OCI-LY3 (cell line): ENCODE measurements around the gene GNAS-AS1.

Source experiments
- H2AFZ ChIP-seq: fragments of 200-600, 300-600 bp; shearing (Covaris generic); 2 replicates; pipeline ENCODE4 v1.6.0; 2014; ENCODE audit warnings: antibody characterized with exemption, low read depth, low read length
- H3K27ac ChIP-seq: fragments of 200-600, 300-600 bp; sonication (generic); 2 replicates; pipeline ENCODE4 v1.5.1; 2014; ENCODE audit warnings: mild to moderate bottlenecking, low read length, moderate library complexity, mixed read lengths
- H3K27me3 ChIP-seq: fragments of 200-600, 300-600 bp; sonication (generic); 2 replicates; pipeline ENCODE4 v1.6.1; 2014; ENCODE audit warnings: low read depth, low read length, mixed read lengths
- H3K36me3 ChIP-seq: fragments of 200-600, 300-600 bp; sonication (generic); replicated peaks from 2 replicates; pipeline ENCODE3; 2014; ENCODE audit warnings: low read depth, low read length, mixed read lengths
- H3K4me1 ChIP-seq: fragments of 300-600, 200-600 bp; sonication (generic); 2 replicates; pipeline ENCODE4 v1.6.1; 2014; ENCODE audit warnings: low read length, mixed read lengths
- H3K4me2 ChIP-seq: fragments of 200-600, 300-600 bp; sonication (generic); 2 replicates; pipeline ENCODE4 v1.6.1; 2014; ENCODE audit warnings: low read length, mixed read lengths
- H3K4me3 ChIP-seq: fragments of 300-600, 200-600 bp; sonication (generic); 2 replicates; pipeline ENCODE4 v1.5.1; 2014; ENCODE audit warnings: antibody characterized with exemption, mild to moderate bottlenecking, low read length, moderate library complexity
- H3K79me2 ChIP-seq: fragments of 300-600, 200-600 bp; shearing (Covaris generic); 2 replicates; pipeline ENCODE4 v1.6.1; 2014; ENCODE audit warnings: mild to moderate bottlenecking, low read length, mixed read lengths
- H3K9ac ChIP-seq: fragments of 300-600, 200-600 bp; shearing (Covaris generic); 2 replicates; pipeline ENCODE4 v1.6.0; 2014; ENCODE audit warnings: mild to moderate bottlenecking, low read length, moderate library complexity
- H3K9me3 ChIP-seq: fragments of 200-600, 300-600 bp; shearing (Covaris generic); 2 replicates; pipeline ENCODE4 v1.6.1; 2014; ENCODE audit warnings: low read length, mixed read lengths; ENCODE audit not compliant: insufficient read depth
- H4K20me1 ChIP-seq: fragments of 200-600, 300-600 bp; sonication (generic); 2 replicates; pipeline ENCODE4 v1.6.1; 2016; ENCODE audit warnings: low read length, mixed read lengths; ENCODE audit not compliant: insufficient read depth
- EZH2phosphoT487 ChIP-seq: fragments of 200-600 bp; shearing (Covaris generic); IDR thresholded peaks from 2 replicates; pipeline ENCODE4 v1.6.1; 2018; ENCODE audit warnings: antibody characterized with exemption, mixed run types, low read depth
- TF ChIP-seq, protein P1 (sequence below): fragments of 200-600, 300-600 bp; sonication (generic); IDR thresholded peaks from 2 replicates; pipeline ENCODE4 v1.5.1; 2014; ENCODE audit warnings: antibody characterized with exemption, low read length, low read depth

GNAS-AS1 gene

DNA sequence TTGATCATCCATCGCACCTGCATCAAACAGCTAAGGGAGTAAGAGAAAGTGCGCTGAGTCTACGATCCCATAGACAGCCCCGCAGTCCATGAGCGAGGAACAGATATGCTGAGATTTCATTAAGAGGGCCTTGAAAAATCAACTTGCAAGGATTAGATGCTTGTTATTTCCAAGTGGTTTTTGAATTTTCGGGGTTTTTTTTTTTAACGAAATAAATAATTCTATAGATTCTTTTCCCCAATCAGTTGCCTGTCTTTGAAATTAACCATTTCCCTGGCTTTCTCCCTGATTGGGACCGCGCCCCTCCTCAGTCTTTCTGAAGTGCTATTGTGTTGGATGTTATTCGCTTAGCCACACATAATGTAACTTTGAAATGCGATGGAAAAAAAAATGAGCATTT, 48.6 kb downstream of the GNAS-AS1 start:
- no peak overlapping the region for H3K4me3 ChIP-seq
- no peaks in the 10 kb centered on the region for H3K4me1 ChIP-seq
- H3K27ac ChIP-seq, result no peak overlapping the region
- no peak overlapping the region for H3K4me2 ChIP-seq
- H3K9ac ChIP-seq, result no peak overlapping the region
- peaks cover 71% of the 10 kb centered on the region for H3K27me3 ChIP-seq
- H3K79me2 ChIP-seq, result no peaks in the 10 kb centered on the region
- H3K36me3 ChIP-seq, result no peaks in the 10 kb centered on the region
- no peak overlapping the region for H2AFZ ChIP-seq
- H4K20me1 ChIP-seq, result no peaks in the 10 kb centered on the region
- no peaks in the 10 kb centered on the region for H3K9me3 ChIP-seq
- no peak for TF ChIP-seq EZH2phosphoT487
- TF ChIP-seq, protein P1, sequence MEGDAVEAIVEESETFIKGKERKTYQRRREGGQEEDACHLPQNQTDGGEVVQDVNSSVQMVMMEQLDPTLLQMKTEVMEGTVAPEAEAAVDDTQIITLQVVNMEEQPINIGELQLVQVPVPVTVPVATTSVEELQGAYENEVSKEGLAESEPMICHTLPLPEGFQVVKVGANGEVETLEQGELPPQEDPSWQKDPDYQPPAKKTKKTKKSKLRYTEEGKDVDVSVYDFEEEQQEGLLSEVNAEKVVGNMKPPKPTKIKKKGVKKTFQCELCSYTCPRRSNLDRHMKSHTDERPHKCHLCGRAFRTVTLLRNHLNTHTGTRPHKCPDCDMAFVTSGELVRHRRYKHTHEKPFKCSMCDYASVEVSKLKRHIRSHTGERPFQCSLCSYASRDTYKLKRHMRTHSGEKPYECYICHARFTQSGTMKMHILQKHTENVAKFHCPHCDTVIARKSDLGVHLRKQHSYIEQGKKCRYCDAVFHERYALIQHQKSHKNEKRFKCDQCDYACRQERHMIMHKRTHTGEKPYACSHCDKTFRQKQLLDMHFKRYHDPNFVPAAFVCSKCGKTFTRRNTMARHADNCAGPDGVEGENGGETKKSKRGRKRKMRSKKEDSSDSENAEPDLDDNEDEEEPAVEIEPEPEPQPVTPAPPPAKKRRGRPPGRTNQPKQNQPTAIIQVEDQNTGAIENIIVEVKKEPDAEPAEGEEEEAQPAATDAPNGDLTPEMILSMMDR, result no peak

DNA sequence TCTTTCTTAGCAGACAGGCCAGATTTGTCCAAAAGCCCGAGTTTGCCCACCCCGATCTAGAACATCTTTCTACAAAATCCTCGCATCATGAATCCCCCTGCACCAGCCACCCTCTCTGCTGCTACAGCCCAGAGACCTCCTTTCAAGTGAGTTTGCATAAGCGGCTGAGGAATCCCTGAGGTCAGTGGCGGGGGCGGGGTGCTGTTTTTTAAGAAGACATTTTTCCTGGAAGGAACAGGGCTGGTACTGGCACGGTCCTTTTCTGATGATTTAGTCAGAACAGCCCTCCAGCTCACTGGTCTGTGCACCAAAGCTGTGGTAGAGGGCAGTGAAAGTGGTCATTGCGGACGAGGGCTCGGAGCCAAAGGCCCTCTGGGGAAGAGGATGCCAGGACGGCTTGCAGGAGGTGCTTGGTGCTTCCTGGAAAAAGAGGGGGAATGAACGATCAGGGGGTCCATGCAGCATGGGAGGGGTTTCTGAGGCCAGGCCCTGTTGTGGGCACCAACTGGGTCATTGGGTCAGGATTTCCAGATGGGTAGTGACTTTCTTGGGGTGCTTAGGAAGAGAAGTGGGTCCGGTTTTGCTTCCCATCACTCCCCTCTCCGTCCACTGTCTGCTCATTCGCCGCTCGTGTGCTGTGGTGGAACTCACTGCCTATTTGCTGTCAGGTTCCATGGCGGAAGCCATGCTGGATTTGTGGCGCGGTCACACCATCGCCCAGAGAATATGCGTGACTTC, 50.4 kb downstream of the GNAS-AS1 start:
- no peaks in the 10 kb centered on the region for H3K9me3 ChIP-seq
- no peak for TF ChIP-seq EZH2phosphoT487

DNA sequence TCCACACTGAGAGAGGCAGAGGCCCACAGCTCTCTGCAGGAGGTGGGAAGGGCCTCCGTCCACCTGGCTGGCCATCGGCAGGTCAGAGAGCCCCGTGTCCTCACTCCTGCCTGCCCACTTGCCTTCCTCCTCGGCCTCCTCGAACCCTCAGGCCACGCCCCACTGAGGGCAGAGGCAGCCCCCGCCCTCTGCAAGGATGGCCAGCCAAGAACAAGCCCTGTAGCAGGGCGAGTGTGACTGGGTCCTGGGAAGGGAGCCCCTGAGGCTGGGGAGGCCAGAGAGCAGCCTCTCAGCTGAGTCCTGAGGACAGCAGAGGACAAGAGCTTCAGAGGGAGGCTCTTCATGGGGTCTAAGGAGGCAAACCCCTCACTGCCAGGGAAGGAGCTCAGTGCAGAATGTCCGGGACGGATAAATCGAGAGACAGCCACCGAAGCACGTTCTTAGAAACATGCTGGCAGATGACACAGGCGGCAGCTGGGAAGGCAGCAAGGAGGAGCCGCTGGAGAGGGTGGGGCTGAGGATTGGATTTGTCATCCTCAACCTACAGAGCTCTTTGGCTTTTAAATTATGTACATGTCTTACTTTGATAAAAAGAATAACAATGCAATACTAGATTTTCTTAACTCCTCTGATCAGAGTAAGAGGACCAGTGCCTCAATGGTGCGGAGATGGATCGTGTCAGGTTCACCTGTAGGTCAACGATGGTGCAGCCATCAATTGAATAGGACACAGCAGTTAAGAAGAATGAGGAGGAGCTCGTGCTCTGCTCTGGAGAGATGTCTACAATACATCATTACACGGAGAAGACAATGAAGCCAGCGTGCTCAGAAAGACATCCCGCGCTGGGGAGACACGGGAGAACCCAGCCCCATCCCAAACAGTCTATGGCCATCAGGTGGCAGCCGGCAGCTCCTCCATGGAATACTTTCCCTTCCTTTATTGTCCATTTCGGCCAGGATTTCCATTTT, 53.0 kb downstream of the GNAS-AS1 start:
- H3K4me1 ChIP-seq, result no peaks in the 10 kb centered on the region

More for the DNA sequence above, 50.4 kb downstream of the GNAS-AS1 start:
- no peak overlapping the region for H3K4me3 ChIP-seq
- H3K4me2 ChIP-seq, result no peak overlapping the region
- no peaks in the 10 kb centered on the region for H4K20me1 ChIP-seq
- H3K36me3 ChIP-seq, result no peaks in the 10 kb centered on the region
- H3K27ac ChIP-seq, result no peak overlapping the region
- H3K4me1 ChIP-seq, result no peaks in the 10 kb centered on the region
- no peak overlapping the region for H2AFZ ChIP-seq
- no peak overlapping the region for H3K9ac ChIP-seq
- H3K79me2 ChIP-seq, result no peaks in the 10 kb centered on the region
- H3K27me3 ChIP-seq, result peaks cover 59% of the 10 kb centered on the region

DNA sequence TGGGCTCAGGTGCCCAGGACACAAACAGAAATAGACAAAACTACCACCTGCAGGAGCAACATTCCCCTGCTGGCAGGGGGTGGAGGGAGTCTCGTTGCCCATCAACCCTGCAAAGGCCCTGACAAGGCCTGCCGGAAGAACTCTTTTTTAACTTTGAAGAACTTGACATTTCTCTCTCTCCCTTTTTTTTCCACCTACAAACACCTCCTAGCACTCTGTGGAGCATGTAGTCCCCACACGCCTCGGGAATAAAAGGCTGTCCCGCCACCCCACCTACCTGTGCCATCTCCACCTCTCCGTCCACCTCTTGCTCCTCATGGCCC, 54.8 kb downstream of the GNAS-AS1 start:
- peaks cover 33% of the 10 kb centered on the region for H3K27me3 ChIP-seq
- no peak overlapping the region for H3K27ac ChIP-seq
- no peak overlapping the region for H3K4me2 ChIP-seq
- H4K20me1 ChIP-seq, result no peaks in the 10 kb centered on the region
- no peak for TF ChIP-seq EZH2phosphoT487
- TF ChIP-seq, protein P1, result no peak
- no peaks in the 10 kb centered on the region for H3K9me3 ChIP-seq
- no peaks in the 10 kb centered on the region for H3K36me3 ChIP-seq
- no peaks in the 10 kb centered on the region for H3K79me2 ChIP-seq
- H2AFZ ChIP-seq, result no peak overlapping the region
- no peaks in the 10 kb centered on the region for H3K4me1 ChIP-seq
- no peak overlapping the region for H3K4me3 ChIP-seq
- H3K9ac ChIP-seq, result no peak overlapping the region

More for the DNA sequence above, 53.0 kb downstream of the GNAS-AS1 start:
- Histone ChIP-seq H3K79me2 (no peaks in the 10 kb centered on the region), H3K27me3 (peaks cover 32% of the 10 kb centered on the region), H4K20me1 (no peaks in the 10 kb centered on the region), H2AFZ (no peak overlapping the region), H3K4me3 (no peak overlapping the region), H3K36me3 (no peaks in the 10 kb centered on the region), H3K9ac (no peak overlapping the region), H3K27ac (no peak overlapping the region), H3K4me2 (no peak overlapping the region), H3K9me3 (no peaks in the 10 kb centered on the region)
- TF ChIP-seq, protein P1, result no peak
- TF ChIP-seq EZH2phosphoT487, result no peak
